ENCODE data around the gene CADM2.
A peak's percentile ranks its signal among the peaks of the same experiment; 100 is the strongest.

The CADM2 gene

GRCh38 chr3:84959470-84960271, 882 bp downstream of the CADM2 start:
- no peaks in the 10 kb centered on the region for H3K36me3 ChIP-seq (ENCODE audit: control insufficient read depth in 2 of 2, insufficient read depth in 1 of 2, low read length in 2 of 2)
- H3K4me1 ChIP-seq (ENCODE audit: control insufficient read depth, insufficient read depth, low read length), result no peaks in the 10 kb centered on the region
- no peaks in the 10 kb centered on the region for H3K9me3 ChIP-seq (ENCODE audit: control insufficient read depth, insufficient read depth, low read depth, low read length)
- POLR2A ChIA-PET, result no interaction called here
- CTCF ChIA-PET, result interaction anchor here (0.6 kb wide), 1 partner anchor 540 kb away, joined by 4 read pairs; no protein-coding TSS in a partner anchor
- no peak overlapping the region for H3K27ac ChIP-seq (ENCODE audit: extremely low read depth, low read depth, low read length)
- peak overlapping the region; percentile 65 for H3K4me3 ChIP-seq (ENCODE audit: low read depth, low read length)
- TF ChIP-seq ZFP69B (tag by site-specific recombination; IDR thresholded peaks at IDR 0.05) (no peak), ZFHX2 (tag by site-specific recombination; conservative IDR thresholded peaks at IDR 0.05) (peak; percentile 44), ZNF398 (tag by site-specific recombination; IDR thresholded peaks at IDR 0.05) (0 out of 2 replicates have a peak, but pooled peaks have one; percentile 21)

- TF ChIP-seq SP7 (tag by site-specific recombination; IDR thresholded peaks at IDR 0.05), result no peak
- TF ChIP-seq ZNF248 (tag by site-specific recombination; IDR thresholded peaks at IDR 0.05), result no peak
- no peak for TF ChIP-seq ZSCAN18 (tag by site-specific recombination; IDR thresholded peaks at IDR 0.05)
- TF ChIP-seq ZEB2 (tag by site-specific recombination; IDR thresholded peaks at IDR 0.05), result no peak
- TF ChIP-seq ZFP3 (tag by site-specific recombination; IDR thresholded peaks at IDR 0.05; ENCODE audit: low read depth), result no peak
- no peak for TF ChIP-seq ZNF830 (tag by site-specific recombination; IDR thresholded peaks at IDR 0.05; ENCODE audit: low read depth)
- no peak for TF ChIP-seq ZFP69B (tag by site-specific recombination; IDR thresholded peaks at IDR 0.05)
- no peak for TF ChIP-seq RBAK (tag by site-specific recombination; IDR thresholded peaks at IDR 0.05)
- no peak for TF ChIP-seq ZNF37A (tag by site-specific recombination; IDR thresholded peaks at IDR 0.05)
- no peak for TF ChIP-seq EGR2 (tag by site-specific recombination; IDR thresholded peaks at IDR 0.05; ENCODE audit: low read depth)
- TF ChIP-seq ZBTB17 (tag by site-specific recombination; IDR thresholded peaks at IDR 0.05), result no peak
- TF ChIP-seq ZBTB11 (tag by site-specific recombination; conservative IDR thresholded peaks at IDR 0.05; ENCODE audit: low read depth), result no peak
- no peak for TF ChIP-seq ZNF544 (tag by site-specific recombination; IDR thresholded peaks at IDR 0.05)
- no peak for TF ChIP-seq ZNF639 (tag by site-specific recombination; IDR thresholded peaks at IDR 0.05)
- no peak for TF ChIP-seq ZNF501 (tag by site-specific recombination; IDR thresholded peaks at IDR 0.05)
- no peak for TF ChIP-seq PATZ1 (tag by site-specific recombination; IDR thresholded peaks at IDR 0.05)
- TF ChIP-seq ZXDB (tag by site-specific recombination; IDR thresholded peaks at IDR 0.05), result no peak
- Histone ChIP-seq H3K9me3 (ENCODE audit: control insufficient read depth, insufficient read depth, low read depth, low read length) (no peaks in the 10 kb centered on the region), H3K4me3 (ENCODE audit: low read depth, low read length) (no peak overlapping the region), H3K27ac (ENCODE audit: extremely low read depth, low read depth, low read length) (no peak overlapping the region), H3K4me1 (ENCODE audit: control insufficient read depth, insufficient read depth, low read length) (no peaks in the 10 kb centered on the region), H3K36me3 (ENCODE audit: control insufficient read depth in 2 of 2, insufficient read depth in 1 of 2, low read length in 2 of 2) (no peaks in the 10 kb centered on the region)
- ChIA-PET CTCF (interaction anchor here (0.6 kb wide), 1 partner anchor 541 kb away, joined by 4 read pairs; no protein-coding TSS in a partner anchor), POLR2A (no interaction called here)
Measured at GRCh38 chr3:84960581-84960980, 1.8 kb downstream of the CADM2 start.
